HepG2 (cell line): Measurements from ENCODE around the gene CACNA1G. TPM values are rescaled to one million over a fixed set of nuclear protein-coding genes. Genes with fewer than 3 reads are reported as not detected.

Experiments used
- CAMTA2 ChIP-seq: sonication (generic); formaldehyde crosslinking; IDR thresholded peaks from 2 replicates; pipeline ENCODE4 v1.4.0; 2020; ENCODE audit warnings: mild to moderate bottlenecking, missing genetic modification reagents, borderline replicate concordance
- FOXC1 ChIP-seq: sonication (generic); formaldehyde crosslinking; IDR thresholded peaks from 2 replicates; pipeline ENCODE4 v1.8.0; 2022; ENCODE audit warnings: mild to moderate bottlenecking, missing genetic modification reagents, borderline replicate concordance
- FOXK1 ChIP-seq: sonication (generic); formaldehyde crosslinking; IDR thresholded peaks from 2 replicates; pipeline ENCODE4 v1.4.0; 2020; ENCODE audit warnings: low read depth, missing genetic modification reagents, borderline replicate concordance
- GATA4 ChIP-seq: sonication (generic); IDR thresholded peaks from 2 replicates; pipeline ENCODE4 v1.6.1; 2016; ENCODE audit warnings: antibody characterized with exemption, low read depth, borderline replicate concordance
- HMG20B ChIP-seq: conservative IDR thresholded peaks from 2 replicates; pipeline ENCODE4 v1.6.1; 2016; ENCODE audit warnings: missing genetic modification reagents, missing compliant biosample characterization
- HNF4A ChIP-seq: sonication (generic); formaldehyde crosslinking; IDR thresholded peaks from 2 replicates; pipeline ENCODE4 v1.4.0; 2020; ENCODE audit warnings: missing genetic modification reagents
- ISL2 ChIP-seq: sonication (generic); formaldehyde crosslinking; IDR thresholded peaks from 2 replicates; pipeline ENCODE4 v1.5.0; 2020; ENCODE audit warnings: missing genetic modification reagents
- KDM3A ChIP-seq: IDR thresholded peaks from 2 replicates; pipeline ENCODE4 v1.6.1; 2018; ENCODE audit warnings: low read depth, missing compliant biosample characterization
- MIER3 ChIP-seq: IDR thresholded peaks from 2 replicates; pipeline ENCODE4 v1.6.1; 2016; ENCODE audit warnings: missing compliant biosample characterization, borderline replicate concordance
- NFIC ChIP-seq: IDR thresholded peaks from 2 replicates; pipeline ENCODE4 v1.6.1; 2012; ENCODE audit warnings: mild to moderate bottlenecking, low read length, inconsistent platforms
- NR2F2 ChIP-seq: IDR thresholded peaks from 2 replicates; pipeline ENCODE4 v1.6.1; 2012; ENCODE audit warnings: low read depth, inconsistent platforms, borderline replicate concordance
- PAWR ChIP-seq: sonication (generic); formaldehyde crosslinking; IDR thresholded peaks from 2 replicates; pipeline ENCODE4 v1.4.0; 2020; ENCODE audit warnings: missing genetic modification reagents, mild to moderate bottlenecking, borderline replicate concordance
- PLRG1 ChIP-seq: fragments of 450-650 bp; conservative IDR thresholded peaks from 2 replicates; pipeline ENCODE4 v1.6.1; 2016
- RFXANK ChIP-seq: IDR thresholded peaks from 2 replicates; pipeline ENCODE4 v1.6.1; 2016
- RORA ChIP-seq: sonication (generic); formaldehyde crosslinking; IDR thresholded peaks from 2 replicates; pipeline ENCODE4 v1.5.0; 2020; ENCODE audit warnings: mild to moderate bottlenecking, missing genetic modification reagents, moderate library complexity
- SAP130 ChIP-seq: IDR thresholded peaks from 2 replicates; pipeline ENCODE4 v1.6.1; 2016; ENCODE audit warnings: low read depth
- SSRP1 ChIP-seq: IDR thresholded peaks from 2 replicates; pipeline ENCODE4 v1.6.1; 2016; ENCODE audit warnings: control low read depth
- TOE1 ChIP-seq: sonication (generic); formaldehyde crosslinking; IDR thresholded peaks from 2 replicates; pipeline ENCODE4 v1.4.0; 2020; ENCODE audit warnings: mild to moderate bottlenecking, missing genetic modification reagents
- ZNF33B ChIP-seq: sonication (generic); formaldehyde crosslinking; IDR thresholded peaks from 2 replicates; pipeline ENCODE4 v1.5.1; 2020; ENCODE audit warnings: mild to moderate bottlenecking, missing genetic modification reagents
- ZNF652 ChIP-seq: IDR thresholded peaks from 2 replicates; pipeline ENCODE4 v1.6.1; 2016; ENCODE audit warnings: low read depth, borderline replicate concordance
- polyA plus RNA-seq, 8 experiments: library from polyadenylated mRNA; depleted of rRNA in 3 of 8; stranded (reverse) in 7 of 8; unstranded in 1 of 8; fragments of >200 nt; fragmentation: Illumina TruSeq in 4 of 8; extraction: Trizol in 4 of 8; gene quantifications; 2 replicates each; pipeline versions ENCODE4 v1.2.1 to v1.2.3, GENCODE V29; 2011 to 2016; ENCODE audit warnings: low read depth in 4 of 8, missing spikeins in 1 of 8, mixed read lengths in 1 of 8; ENCODE audit not compliant: insufficient read depth in 1 of 8
- total RNA-seq, 5 experiments: library from RNA; depleted of rRNA; stranded (reverse); fragments of >200 nt; fragmentation: Illumina TruSeq; extraction: Trizol; gene quantifications; 2 replicates each; pipeline ENCODE4 v1.2.3, GENCODE V29; 2016; ENCODE audit warnings: low read depth in 1 of 5
- TF ChIP-seq, protein P1 (sequence below): sonication (generic); formaldehyde crosslinking; IDR thresholded peaks from 2 replicates; pipeline ENCODE4 v1.8.1; 2022; ENCODE audit warnings: low read depth, mild to moderate bottlenecking, missing genetic modification reagents
- TF ChIP-seq, protein P2 (sequence below): sonication (generic); formaldehyde crosslinking; IDR thresholded peaks from 2 replicates; pipeline ENCODE4 v1.5.0; 2020; ENCODE audit warnings: mild to moderate bottlenecking, missing genetic modification reagents
- TF ChIP-seq, protein P3 (sequence below): sonication (generic); formaldehyde crosslinking; IDR thresholded peaks from 2 replicates; pipeline ENCODE4 v1.4.0; 2020; ENCODE audit warnings: low read depth, mild to moderate bottlenecking, missing genetic modification reagents
- TF ChIP-seq, protein P4 (sequence below): sonication (generic); formaldehyde crosslinking; IDR thresholded peaks from 2 replicates; pipeline ENCODE4 v1.5.0; 2020; ENCODE audit warnings: mild to moderate bottlenecking, missing genetic modification reagents, moderate library complexity

CACNA1G gene
- total and polyA plus RNA-seq, 2 of the 13 experiments (the other 11 are each of a cell fraction or from before 2014, with no cell fraction given) = 0.02 TPM; not detected in 1

DNA sequence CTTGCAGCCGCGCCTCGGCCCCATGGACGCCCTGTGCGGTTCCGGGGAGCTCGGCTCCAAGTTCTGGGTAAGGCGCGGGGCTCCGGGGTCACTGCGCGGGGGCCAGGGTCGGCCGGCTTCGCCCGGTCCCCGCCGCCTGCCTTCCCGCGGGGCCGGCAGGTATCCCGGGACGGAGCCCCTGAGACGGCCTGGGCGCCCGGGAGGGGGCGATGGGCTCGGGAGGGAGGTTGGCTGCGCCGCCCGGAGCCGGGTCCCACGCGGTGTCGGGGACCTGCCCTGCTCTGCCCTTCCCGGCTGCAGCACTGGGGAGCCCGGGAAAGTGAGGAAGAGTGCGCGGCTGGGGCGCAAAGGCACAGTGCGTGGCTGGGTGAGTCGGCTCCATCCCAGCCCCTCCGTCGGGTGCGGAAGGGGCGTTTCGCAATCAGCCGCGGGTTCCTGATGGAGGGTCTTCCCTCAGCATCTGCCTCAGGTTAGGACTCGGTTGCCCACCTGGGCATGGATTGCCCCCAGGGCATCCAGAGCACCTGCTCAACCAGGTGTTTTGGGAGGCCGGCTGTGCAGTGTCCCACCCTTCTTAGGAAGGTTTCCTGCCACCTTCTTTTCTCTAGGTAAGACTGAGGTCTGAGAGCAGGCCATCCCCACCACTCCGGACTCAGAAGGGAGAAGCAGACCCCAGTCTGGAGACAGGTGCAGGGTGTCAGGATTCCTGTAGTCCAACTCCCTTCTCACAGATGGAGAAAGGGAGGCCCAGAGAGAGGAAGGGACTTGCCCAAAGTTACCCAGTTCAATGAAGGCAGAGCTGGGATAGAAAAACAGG lies 74.6 kb downstream of the CACNA1G start (continued):
- TF ChIP-seq SSRP1 (peak; percentile 31; the same call in 1 of the 2 replicates), HNF4A (0 out of 2 replicates have a peak, but pooled peaks have one; percentile 22), ZNF33B (CRISPR knock-in tag) (no peak), GATA4 (no peak), FOXC1 (CRISPR knock-in tag) (peak; percentile 32; the same call in 1 of the 2 replicates), PLRG1 (no peak), NFIC (no peak), FOXK1 (CRISPR knock-in tag) (no peak), CAMTA2 (no peak), NR2F2 (no peak), TOE1 (no peak), ISL2 (CRISPR knock-in tag) (no peak), PAWR (CRISPR knock-in tag) (peak; percentile 66; the same call in 1 of the 2 replicates), HMG20B (CRISPR knock-in tag) (no peak), KDM3A (no peak), SAP130 (no peak; the same call in 1 of the 2 replicates), RORA (CRISPR knock-in tag) (no peak), ZNF652 (no peak), RFXANK (no peak), MIER3 (CRISPR knock-in tag) (no peak)
- TF ChIP-seq, protein P1, sequence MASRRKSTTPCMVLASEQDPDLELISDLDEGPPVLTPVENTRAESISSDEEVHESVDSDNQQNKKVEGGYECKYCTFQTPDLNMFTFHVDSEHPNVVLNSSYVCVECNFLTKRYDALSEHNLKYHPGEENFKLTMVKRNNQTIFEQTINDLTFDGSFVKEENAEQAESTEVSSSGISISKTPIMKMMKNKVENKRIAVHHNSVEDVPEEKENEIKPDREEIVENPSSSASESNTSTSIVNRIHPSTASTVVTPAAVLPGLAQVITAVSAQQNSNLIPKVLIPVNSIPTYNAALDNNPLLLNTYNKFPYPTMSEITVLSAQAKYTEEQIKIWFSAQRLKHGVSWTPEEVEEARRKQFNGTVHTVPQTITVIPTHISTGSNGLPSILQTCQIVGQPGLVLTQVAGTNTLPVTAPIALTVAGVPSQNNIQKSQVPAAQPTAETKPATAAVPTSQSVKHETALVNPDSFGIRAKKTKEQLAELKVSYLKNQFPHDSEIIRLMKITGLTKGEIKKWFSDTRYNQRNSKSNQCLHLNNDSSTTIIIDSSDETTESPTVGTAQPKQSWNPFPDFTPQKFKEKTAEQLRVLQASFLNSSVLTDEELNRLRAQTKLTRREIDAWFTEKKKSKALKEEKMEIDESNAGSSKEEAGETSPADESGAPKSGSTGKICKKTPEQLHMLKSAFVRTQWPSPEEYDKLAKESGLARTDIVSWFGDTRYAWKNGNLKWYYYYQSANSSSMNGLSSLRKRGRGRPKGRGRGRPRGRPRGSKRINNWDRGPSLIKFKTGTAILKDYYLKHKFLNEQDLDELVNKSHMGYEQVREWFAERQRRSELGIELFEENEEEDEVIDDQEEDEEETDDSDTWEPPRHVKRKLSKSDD (CRISPR knock-in tag) = peak; percentile 56
- TF ChIP-seq, protein P2, sequence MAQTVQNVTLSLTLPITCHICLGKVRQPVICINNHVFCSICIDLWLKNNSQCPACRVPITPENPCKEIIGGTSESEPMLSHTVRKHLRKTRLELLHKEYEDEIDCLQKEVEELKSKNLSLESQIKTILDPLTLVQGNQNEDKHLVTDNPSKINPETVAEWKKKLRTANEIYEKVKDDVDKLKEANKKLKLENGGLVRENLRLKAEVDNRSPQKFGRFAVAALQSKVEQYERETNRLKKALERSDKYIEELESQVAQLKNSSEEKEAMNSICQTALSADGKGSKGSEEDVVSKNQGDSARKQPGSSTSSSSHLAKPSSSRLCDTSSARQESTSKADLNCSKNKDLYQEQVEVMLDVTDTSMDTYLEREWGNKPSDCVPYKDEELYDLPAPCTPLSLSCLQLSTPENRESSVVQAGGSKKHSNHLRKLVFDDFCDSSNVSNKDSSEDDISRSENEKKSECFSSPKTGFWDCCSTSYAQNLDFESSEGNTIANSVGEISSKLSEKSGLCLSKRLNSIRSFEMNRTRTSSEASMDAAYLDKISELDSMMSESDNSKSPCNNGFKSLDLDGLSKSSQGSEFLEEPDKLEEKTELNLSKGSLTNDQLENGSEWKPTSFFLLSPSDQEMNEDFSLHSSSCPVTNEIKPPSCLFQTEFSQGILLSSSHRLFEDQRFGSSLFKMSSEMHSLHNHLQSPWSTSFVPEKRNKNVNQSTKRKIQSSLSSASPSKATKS = no peak
- TF ChIP-seq, protein P3, sequence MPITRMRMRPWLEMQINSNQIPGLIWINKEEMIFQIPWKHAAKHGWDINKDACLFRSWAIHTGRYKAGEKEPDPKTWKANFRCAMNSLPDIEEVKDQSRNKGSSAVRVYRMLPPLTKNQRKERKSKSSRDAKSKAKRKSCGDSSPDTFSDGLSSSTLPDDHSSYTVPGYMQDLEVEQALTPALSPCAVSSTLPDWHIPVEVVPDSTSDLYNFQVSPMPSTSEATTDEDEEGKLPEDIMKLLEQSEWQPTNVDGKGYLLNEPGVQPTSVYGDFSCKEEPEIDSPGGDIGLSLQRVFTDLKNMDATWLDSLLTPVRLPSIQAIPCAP (CRISPR knock-in tag) = 0 out of 2 replicates have a peak, but pooled peaks have one; percentile 74
- TF ChIP-seq, protein P4, sequence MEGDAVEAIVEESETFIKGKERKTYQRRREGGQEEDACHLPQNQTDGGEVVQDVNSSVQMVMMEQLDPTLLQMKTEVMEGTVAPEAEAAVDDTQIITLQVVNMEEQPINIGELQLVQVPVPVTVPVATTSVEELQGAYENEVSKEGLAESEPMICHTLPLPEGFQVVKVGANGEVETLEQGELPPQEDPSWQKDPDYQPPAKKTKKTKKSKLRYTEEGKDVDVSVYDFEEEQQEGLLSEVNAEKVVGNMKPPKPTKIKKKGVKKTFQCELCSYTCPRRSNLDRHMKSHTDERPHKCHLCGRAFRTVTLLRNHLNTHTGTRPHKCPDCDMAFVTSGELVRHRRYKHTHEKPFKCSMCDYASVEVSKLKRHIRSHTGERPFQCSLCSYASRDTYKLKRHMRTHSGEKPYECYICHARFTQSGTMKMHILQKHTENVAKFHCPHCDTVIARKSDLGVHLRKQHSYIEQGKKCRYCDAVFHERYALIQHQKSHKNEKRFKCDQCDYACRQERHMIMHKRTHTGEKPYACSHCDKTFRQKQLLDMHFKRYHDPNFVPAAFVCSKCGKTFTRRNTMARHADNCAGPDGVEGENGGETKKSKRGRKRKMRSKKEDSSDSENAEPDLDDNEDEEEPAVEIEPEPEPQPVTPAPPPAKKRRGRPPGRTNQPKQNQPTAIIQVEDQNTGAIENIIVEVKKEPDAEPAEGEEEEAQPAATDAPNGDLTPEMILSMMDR (CRISPR knock-in tag) = 0 out of 2 replicates have a peak, but pooled peaks have one; percentile 24
